WTC11 (cell line): ENCODE measurements around the gene SERAC1. TPM values are rescaled to one million over a fixed set of nuclear protein-coding genes. Genes with fewer than 3 reads are reported as not detected.
A peak's percentile ranks its signal among the peaks of the same experiment; 100 is the strongest.

ENCODE experiments used
- ATAC-seq: fragments of 200-7000 bp; cut with Tn5 transposase; 2 replicates; pipeline ENCODE4 v1.10.0; 2021; ENCODE audit warnings: mild to moderate bottlenecking, moderate library complexity
- CTCF ChIA-PET: fragments of 300-600 bp; sonication (Branson Sonifier 250); formaldehyde crosslinking; loops from one replicate; lab custom pipeline; 2021; ENCODE audit warnings: antibody characterized with exemption; lab: Charles Lee
- POLR2A ChIA-PET: fragments of 350-600 bp; sonication (Branson Sonifier 250); formaldehyde crosslinking; loops from one replicate; lab custom pipeline; 2021; ENCODE audit warnings: antibody characterized with exemption; lab: Charles Lee
- DNase-seq: peaks from one replicate; pipeline ENCODE4 v3.0.0; 2021; ENCODE audit warnings: low spot score
- H3K27ac Mint-ChIP-seq: 2 replicates; pipeline ENCODE4 v1.8.0; 2021; ENCODE audit warnings: mixed read lengths
- H3K27me3 Mint-ChIP-seq: 2 replicates; pipeline ENCODE4 v1.8.0; 2021; ENCODE audit warnings: low read depth, mild to moderate bottlenecking, moderate library complexity, mixed read lengths
- H3K36me3 Mint-ChIP-seq: 2 replicates; pipeline ENCODE4 v1.8.0; 2021; ENCODE audit warnings: mixed read lengths
- H3K4me1 Mint-ChIP-seq: 2 replicates; pipeline ENCODE4 v1.8.0; 2022; ENCODE audit warnings: mixed read lengths
- H3K4me3 Mint-ChIP-seq: 2 replicates; pipeline ENCODE4 v1.8.0; 2021; ENCODE audit warnings: mild to moderate bottlenecking, moderate library complexity, mixed read lengths
- H3K9me3 Mint-ChIP-seq: 2 replicates; pipeline ENCODE4 v1.8.0; 2021; ENCODE audit warnings: mixed read lengths
- CREB1 ChIP-seq: sonication (generic); formaldehyde crosslinking; IDR thresholded peaks from 2 replicates; pipeline ENCODE4 v1.8.0; 2023; ENCODE audit warnings: mild to moderate bottlenecking, missing genetic modification reagents
- FOXP1 ChIP-seq: sonication (generic); formaldehyde crosslinking; IDR thresholded peaks from 2 replicates; pipeline ENCODE4 v1.8.0; 2022; ENCODE audit warnings: missing genetic modification reagents, mild to moderate bottlenecking, moderate library complexity, borderline replicate concordance
- TCF7 ChIP-seq: sonication (generic); formaldehyde crosslinking; IDR thresholded peaks from 2 replicates; pipeline ENCODE4 v1.8.0; 2022; ENCODE audit warnings: mild to moderate bottlenecking, low read depth, missing genetic modification reagents, moderate library complexity
- ZNF232 ChIP-seq: sonication (generic); formaldehyde crosslinking; IDR thresholded peaks from 2 replicates; pipeline ENCODE4 v1.8.0; 2022; ENCODE audit warnings: mild to moderate bottlenecking, missing genetic modification reagents
- total RNA-seq: library from RNA; stranded (reverse); gene quantifications from 3 replicates; pipeline ENCODE4 v1.2.3, GENCODE V29; 2021

The SERAC1 gene
- total RNA-seq, 1 experiment from 2014 or later = 14.1 TPM

DNA sequence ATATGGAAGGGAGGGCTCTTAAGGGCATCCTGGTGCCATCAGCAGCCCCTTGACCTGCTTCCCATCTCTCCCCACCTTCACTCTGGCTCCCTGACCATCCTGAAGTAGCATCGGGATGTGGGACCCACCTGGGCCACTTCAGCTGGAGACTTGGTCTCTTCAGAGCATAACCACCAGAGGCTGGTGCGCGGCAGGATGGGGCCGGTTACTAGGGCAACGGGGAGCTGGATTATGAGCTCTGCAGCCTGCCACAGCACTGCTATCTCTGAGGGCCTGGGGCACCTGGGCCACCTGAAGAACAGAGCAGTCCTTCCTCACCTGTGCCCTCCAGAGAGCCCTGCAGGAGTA lies 106.7 kb downstream of the SERAC1 start (continued):
- TF ChIP-seq TCF7 (CRISPR knock-in tag) (no peak), ZNF232 (no peak)

DNA sequence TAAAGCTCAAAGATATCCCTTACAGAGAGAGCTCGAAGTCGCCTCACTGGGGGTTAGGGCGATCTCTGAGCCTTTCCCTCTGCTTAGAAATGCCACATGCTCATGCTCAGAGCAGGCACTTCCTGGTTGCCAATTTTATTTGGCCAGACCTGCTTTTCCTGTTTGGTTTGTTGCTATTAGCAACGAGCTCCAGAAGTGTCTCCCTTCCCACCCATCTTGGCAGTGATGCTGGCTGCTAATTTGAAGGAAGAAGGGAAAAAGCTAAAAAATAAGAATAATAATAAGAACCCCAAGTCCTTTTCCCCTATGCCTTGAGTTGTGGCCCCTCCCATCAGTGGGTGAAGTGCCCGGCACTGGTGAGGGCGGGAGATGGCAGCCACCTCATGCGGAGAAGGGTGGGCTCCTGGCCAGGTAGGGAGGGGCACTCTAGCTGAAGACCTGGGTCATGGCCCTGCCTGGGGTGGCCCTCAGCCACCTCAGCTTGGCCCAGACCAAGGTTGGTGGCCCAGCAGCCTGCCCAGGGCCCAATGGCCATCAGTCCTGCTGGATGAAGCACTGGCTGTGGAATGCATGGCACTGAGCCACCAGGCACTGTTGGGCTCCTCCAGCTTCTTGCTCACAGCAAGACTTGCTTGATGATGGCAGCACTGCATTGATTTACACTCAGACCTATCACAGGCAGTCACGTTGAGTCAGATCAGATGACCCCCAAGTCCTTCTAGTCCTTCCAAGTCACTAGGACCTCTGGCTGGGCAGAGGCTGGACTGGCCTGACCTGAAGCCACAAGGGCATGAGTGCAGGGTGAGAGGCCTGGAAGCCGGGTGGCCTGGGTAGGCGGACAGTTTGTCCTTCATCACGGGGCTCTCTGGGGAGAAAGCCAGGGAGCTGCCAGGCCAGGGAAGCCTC lies 107.4 kb downstream of the SERAC1 start:
- TF ChIP-seq CREB1 (CRISPR knock-in tag) (no peak), FOXP1 (CRISPR knock-in tag) (0 out of 2 replicates have a peak, but pooled peaks have one; percentile 37)
- ChIA-PET POLR2A (interaction anchor here (0.6 kb wide), 1 partner anchor 607 kb away, joined by 3 read pairs; no protein-coding TSS in a partner anchor), CTCF (interaction anchor here (1.1 to 1.8 kb wide), 2 partner anchors 11 to 34 kb away, joined by 6 to 13 read pairs; no protein-coding TSS in a partner anchor)
- Mint-ChIP-seq H3K9me3 (no peaks in the 10 kb centered on the region), H3K4me3 (no peak overlapping the region), H3K27me3 (no peaks in the 10 kb centered on the region), H3K27ac (no peak overlapping the region), H3K36me3 (peaks cover 8% of the 10 kb centered on the region), H3K4me1 (peaks cover 6% of the 10 kb centered on the region; the same call in 1 of the 2 replicates)
- peak; percentile 66 for ATAC-seq
- no peak for DNase-seq

Other genes starting within 250 kb of the SERAC1 start
- 11.8 to 15.3 TPM (median 12.4 TPM) in 3 replicates for gene SYNJ2, start 186.4 kb downstream of the SERAC1 start, total RNA-seq
- gene GTF2H5, start 88 bp upstream of the SERAC1 start, total RNA-seq = 16.0 to 24.7 TPM (median 22.8 TPM) in 3 replicates
- 52.8 to 56.1 TPM (median 54.2 TPM) in 3 replicates for gene TULP4, start 144.2 kb upstream of the SERAC1 start, total RNA-seq